Caco-2 (cell line): Measurements from ENCODE around the gene S1PR1. TPM values are rescaled to one million over a fixed set of nuclear protein-coding genes. Genes with fewer than 3 reads are reported as not detected.

Experiments
- BruUV-seq: library from RNA; stranded (reverse); fragments of 400-500 nt; replicated peaks from 2 replicates; lab custom pipeline; 2021; lab: Mats Ljungman, UMichigan
- CTCF ChIA-PET: fragments of 300-600 bp; sonication (Branson Sonifier 250); formaldehyde crosslinking; loops from one replicate; lab custom pipeline; 2022; ENCODE audit warnings: antibody characterized with exemption; lab: Charles Lee
- POLR2A ChIA-PET: fragments of 300-600 bp; sonication (Branson Sonifier 250); formaldehyde crosslinking; loops from one replicate; lab custom pipeline; 2022; ENCODE audit warnings: antibody characterized with exemption; lab: Charles Lee
- DNase-seq, 2 experiments: peaks; one replicate each; pipeline versions ENCODE4 v3.0.0 to v3.0.0-alpha.2; 2020 to 2022
- H3K27me3 ChIP-seq: replicated peaks from 2 replicates; pipeline ENCODE4 v1.6.0; 2011; ENCODE audit warnings: low read length; ENCODE audit not compliant: control insufficient read depth, insufficient read depth
- H3K36me3 ChIP-seq: 2 replicates; pipeline ENCODE4 v1.5.1; 2011; ENCODE audit warnings: low read length; ENCODE audit not compliant: control insufficient read depth, insufficient read depth
- H3K4me1 ChIP-seq: fragments of 250-450 bp; sonication (Bioruptor Pico); 2 replicates; pipeline ENCODE4 v1.5.1; 2020; ENCODE audit warnings: mild to moderate bottlenecking
- H3K4me3 ChIP-seq: 2 replicates; pipeline ENCODE4 v1.5.1; 2011; ENCODE audit warnings: low read depth, mild to moderate bottlenecking, control low read depth, low read length
- H3K9me3 ChIP-seq: fragments of 250-450 bp; sonication (Bioruptor Pico); 2 replicates; pipeline ENCODE4 v1.5.1; 2020; ENCODE audit warnings: mild to moderate bottlenecking, moderate library complexity
- H3K27ac Mint-ChIP-seq: one replicate; pipeline ENCODE4 v1.8.0; 2022; ENCODE audit warnings: mixed read lengths; ENCODE audit not compliant: unreplicated experiment
- H3K27me3 Mint-ChIP-seq: one replicate; pipeline ENCODE4 v1.8.0; 2022; ENCODE audit warnings: mixed read lengths; ENCODE audit not compliant: insufficient read depth, unreplicated experiment
- H3K36me3 Mint-ChIP-seq: one replicate; pipeline ENCODE4 v1.8.0; 2022; ENCODE audit warnings: mild to moderate bottlenecking, mixed read lengths; ENCODE audit not compliant: insufficient read depth, unreplicated experiment
- H3K4me1 Mint-ChIP-seq: one replicate; pipeline ENCODE4 v1.8.0; 2022; ENCODE audit warnings: low read depth, mixed read lengths; ENCODE audit not compliant: unreplicated experiment
- H3K4me3 Mint-ChIP-seq: one replicate; pipeline ENCODE4 v1.8.0; 2022; ENCODE audit warnings: mild to moderate bottlenecking, moderate library complexity, mixed read lengths; ENCODE audit not compliant: unreplicated experiment
- H3K9me3 Mint-ChIP-seq: one replicate; pipeline ENCODE4 v1.8.0; 2022; ENCODE audit warnings: mixed read lengths; ENCODE audit not compliant: unreplicated experiment
- intact Hi-C: fragments of 100-400 bp; cut with micrococcal nuclease; formaldehyde crosslinking; loops from one replicate; pipeline ENCODE4 v1.10.0; 2022; ENCODE audit not compliant: unreplicated experiment
- total RNA-seq: library from RNA; stranded (reverse); gene quantifications from 2 replicates; pipeline ENCODE4 v1.2.3, GENCODE V29; 2022
- TF ChIP-seq, protein P1 (sequence below), 2 experiments: fragments of 200-600 bp in 1 of 2; IDR thresholded peaks; 1 replicate in 1 of 2; 2 replicates in 1 of 2; pipeline versions ENCODE4 v1.5.1 to v1.8.0; 2011 to 2022; ENCODE audit warnings: antibody characterized with exemption in 1 of 2, control low read depth in 1 of 2, inconsistent platforms in 1 of 2, low read depth in 1 of 2, low read length in 1 of 2, mild to moderate bottlenecking in 1 of 2, moderate library complexity in 1 of 2; ENCODE audit not compliant: insufficient read depth in 1 of 2, severe bottlenecking in 1 of 2, unreplicated experiment in 1 of 2

The S1PR1 gene
- total RNA-seq, 1 experiment from 2014 or later, result not detected

DNA sequence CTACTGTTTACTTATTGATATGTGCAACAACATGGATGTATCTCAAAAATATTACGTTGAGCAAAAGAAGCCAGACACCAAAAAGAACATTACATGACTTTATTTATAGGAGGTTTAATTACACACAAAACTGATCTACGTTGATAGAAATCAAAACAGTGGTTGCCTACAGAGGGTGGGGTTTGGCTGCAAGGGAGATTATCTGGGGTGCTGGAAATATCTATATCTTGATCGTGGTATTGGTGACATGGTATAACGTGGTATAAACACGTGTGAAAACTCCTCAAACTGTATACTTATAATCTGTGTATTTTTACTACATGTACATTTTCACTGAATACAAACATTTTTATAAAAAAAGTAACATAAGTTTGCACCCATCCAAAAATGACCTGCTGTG lies 38.9 kb downstream of the S1PR1 start:
- no peaks in the 10 kb centered on the region for H3K4me1 ChIP-seq
- peaks cover 6% of the 10 kb centered on the region for H3K27me3 Mint-ChIP-seq
- no peak overlapping the region for H3K27ac Mint-ChIP-seq
- BruUV-seq, result no TSS peak
- H3K4me3 ChIP-seq, result no peak overlapping the region
- no peaks in the 10 kb centered on the region for H3K27me3 ChIP-seq
- POLR2A ChIA-PET, result no interaction called here
- CTCF ChIA-PET, result no interaction called here
- DNase-seq, result no peak
- intact Hi-C loops, result no loop called here
- H3K9me3 ChIP-seq, result no peaks in the 10 kb centered on the region
- no peaks in the 10 kb centered on the region for H3K4me1 Mint-ChIP-seq
- H3K36me3 ChIP-seq, result no peaks in the 10 kb centered on the region
- TF ChIP-seq, protein P1, sequence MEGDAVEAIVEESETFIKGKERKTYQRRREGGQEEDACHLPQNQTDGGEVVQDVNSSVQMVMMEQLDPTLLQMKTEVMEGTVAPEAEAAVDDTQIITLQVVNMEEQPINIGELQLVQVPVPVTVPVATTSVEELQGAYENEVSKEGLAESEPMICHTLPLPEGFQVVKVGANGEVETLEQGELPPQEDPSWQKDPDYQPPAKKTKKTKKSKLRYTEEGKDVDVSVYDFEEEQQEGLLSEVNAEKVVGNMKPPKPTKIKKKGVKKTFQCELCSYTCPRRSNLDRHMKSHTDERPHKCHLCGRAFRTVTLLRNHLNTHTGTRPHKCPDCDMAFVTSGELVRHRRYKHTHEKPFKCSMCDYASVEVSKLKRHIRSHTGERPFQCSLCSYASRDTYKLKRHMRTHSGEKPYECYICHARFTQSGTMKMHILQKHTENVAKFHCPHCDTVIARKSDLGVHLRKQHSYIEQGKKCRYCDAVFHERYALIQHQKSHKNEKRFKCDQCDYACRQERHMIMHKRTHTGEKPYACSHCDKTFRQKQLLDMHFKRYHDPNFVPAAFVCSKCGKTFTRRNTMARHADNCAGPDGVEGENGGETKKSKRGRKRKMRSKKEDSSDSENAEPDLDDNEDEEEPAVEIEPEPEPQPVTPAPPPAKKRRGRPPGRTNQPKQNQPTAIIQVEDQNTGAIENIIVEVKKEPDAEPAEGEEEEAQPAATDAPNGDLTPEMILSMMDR (IDR thresholded peaks at IDR 0.05; ENCODE audit: insufficient read depth in 1 of 2, low read depth in 1 of 2, low read length in 1 of 2, severe bottlenecking in 1 of 2, unreplicated experiment in 1 of 2), result no peak
- H3K9me3 Mint-ChIP-seq, result no peaks in the 10 kb centered on the region
- no peak overlapping the region for H3K4me3 Mint-ChIP-seq
- no peaks in the 10 kb centered on the region for H3K36me3 Mint-ChIP-seq

DNA sequence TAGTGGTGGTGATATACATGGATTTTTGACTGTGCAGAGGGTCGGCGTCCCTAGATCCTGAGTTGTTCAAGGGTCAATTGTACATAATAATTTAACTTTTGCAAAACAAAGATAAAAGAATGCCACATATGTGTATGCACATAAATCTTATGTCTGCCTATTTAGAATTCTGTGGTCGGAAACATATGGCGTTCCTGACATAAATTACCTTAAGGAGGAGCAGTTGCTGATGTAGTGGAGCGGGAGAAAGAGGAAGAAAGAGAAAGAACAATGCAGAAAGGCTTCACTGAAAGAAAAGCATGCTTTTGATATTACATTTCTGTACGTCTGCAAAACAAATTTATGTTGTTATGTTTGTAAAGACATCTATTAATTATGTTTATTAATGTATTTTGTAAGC lies 40.0 kb downstream of the S1PR1 start:
- POLR2A ChIA-PET, result no interaction called here
- intact Hi-C loops, result no loop called here
- TF ChIP-seq, protein P1 (IDR thresholded peaks at IDR 0.05; ENCODE audit: insufficient read depth in 1 of 2, low read depth in 1 of 2, low read length in 1 of 2, severe bottlenecking in 1 of 2, unreplicated experiment in 1 of 2), result no peak

DNA sequence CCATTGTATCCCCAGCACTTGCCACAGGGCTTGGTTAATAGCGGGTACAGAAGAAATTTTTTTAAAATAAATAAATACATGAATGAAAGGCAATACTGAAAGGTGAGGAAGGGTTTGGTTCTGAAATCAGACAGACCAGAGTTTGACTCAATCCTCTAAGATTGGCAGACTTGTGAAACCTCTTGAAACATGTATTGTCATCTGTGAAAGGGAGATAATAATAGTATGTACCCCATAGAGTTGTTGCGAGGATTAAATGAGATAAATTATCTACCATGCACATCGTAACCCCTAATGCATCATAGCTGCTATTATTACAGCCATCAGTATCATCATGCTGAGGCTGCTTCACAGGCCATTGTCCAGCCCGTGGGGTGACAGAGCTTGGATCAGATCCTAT lies 41.4 kb downstream of the S1PR1 start:
- POLR2A ChIA-PET, result no interaction called here
- Mint-ChIP-seq H3K4me3 (no peak overlapping the region), H3K27me3 (peaks cover 11% of the 10 kb centered on the region), H3K36me3 (no peaks in the 10 kb centered on the region), H3K9me3 (no peaks in the 10 kb centered on the region), H3K4me1 (no peaks in the 10 kb centered on the region), H3K27ac (no peak overlapping the region)
- Histone ChIP-seq H3K9me3 (no peaks in the 10 kb centered on the region), H3K36me3 (no peaks in the 10 kb centered on the region), H3K4me1 (no peaks in the 10 kb centered on the region), H3K4me3 (no peak overlapping the region), H3K27me3 (no peaks in the 10 kb centered on the region)
- TF ChIP-seq, protein P1 (IDR thresholded peaks at IDR 0.05; ENCODE audit: insufficient read depth in 1 of 2, low read depth in 1 of 2, low read length in 1 of 2, severe bottlenecking in 1 of 2, unreplicated experiment in 1 of 2), result no peak
- CTCF ChIA-PET, result no interaction called here
- intact Hi-C loops, result no loop called here
- no TSS peak for BruUV-seq
- DNase-seq, result no peak

More for the DNA sequence above, 40.0 kb downstream of the S1PR1 start:
- Mint-ChIP-seq H3K27ac (no peak overlapping the region), H3K4me3 (no peak overlapping the region), H3K27me3 (peaks cover 11% of the 10 kb centered on the region), H3K9me3 (no peaks in the 10 kb centered on the region), H3K4me1 (no peaks in the 10 kb centered on the region), H3K36me3 (no peaks in the 10 kb centered on the region)
- no peak for DNase-seq
- no peaks in the 10 kb centered on the region for H3K36me3 ChIP-seq
- no peaks in the 10 kb centered on the region for H3K27me3 ChIP-seq
- H3K9me3 ChIP-seq, result no peaks in the 10 kb centered on the region
- no TSS peak for BruUV-seq
- CTCF ChIA-PET, result no interaction called here
- H3K4me3 ChIP-seq, result no peak overlapping the region
- H3K4me1 ChIP-seq, result no peaks in the 10 kb centered on the region
